GM23338 (cell line): ENCODE measurements around the gene FAM83C. TPM values are rescaled to one million over a fixed set of nuclear protein-coding genes. Genes with fewer than 3 reads are reported as not detected.
"Not testable (repeated sequence)": the region's sequence is repeated elsewhere in the genome, so short reads cannot be mapped to it uniquely, and the experiment has no call there.

ENCODE experiments used
- ATAC-seq: fragments of 200-7000 bp; cut with Tn5 transposase; 3 replicates; pipeline ENCODE4 v1.9.1; 2020
- DNase-seq: peaks from one replicate; pipeline ENCODE4 v3.0.0-alpha.2; 2015; ENCODE audit warnings: low spot score
- H2AFZ ChIP-seq: fragments of 200-600 bp; sonication (generic); 2 replicates; pipeline ENCODE4 v1.8.0; 2016; ENCODE audit warnings: antibody characterized with exemption, mild to moderate bottlenecking, moderate library complexity
- H3F3A ChIP-seq: fragments of 200-600 bp; sonication (generic); replicated peaks from 2 replicates; pipeline ENCODE4 v1.8.0; 2017; ENCODE audit warnings: antibody characterized with exemption, mixed run types, low read depth
- H3K27ac ChIP-seq: fragments of 200-600 bp; sonication (generic); 2 replicates; pipeline ENCODE4 v1.6.1; 2016; ENCODE audit warnings: low read depth
- H3K27me3 ChIP-seq: fragments of 200-600 bp; sonication (generic); 2 replicates; pipeline ENCODE4 v1.8.0; 2016; ENCODE audit warnings: mild to moderate bottlenecking, mixed run types, moderate library complexity; ENCODE audit not compliant: insufficient read depth
- H3K36me3 ChIP-seq: fragments of 200-600 bp; sonication (generic); 2 replicates; pipeline ENCODE4 v1.8.0; 2016; ENCODE audit warnings: mild to moderate bottlenecking; ENCODE audit not compliant: insufficient read depth
- H3K4me1 ChIP-seq: fragments of 200-600 bp; sonication (generic); 2 replicates; pipeline ENCODE4 v1.8.0; 2016; ENCODE audit warnings: mild to moderate bottlenecking, moderate library complexity; ENCODE audit not compliant: insufficient read depth
- H3K4me2 ChIP-seq: fragments of 200-600 bp; sonication (generic); 2 replicates; pipeline ENCODE4 v1.7.1; 2017; ENCODE audit warnings: mixed run types
- H3K4me3 ChIP-seq: fragments of 200-600 bp; sonication (generic); 2 replicates; pipeline ENCODE4 v1.6.1; 2016; ENCODE audit warnings: mixed run types
- H3K79me2 ChIP-seq: fragments of 200-600 bp; sonication (generic); replicated peaks from 2 replicates; pipeline ENCODE4 v1.8.0; 2017; ENCODE audit warnings: mild to moderate bottlenecking; ENCODE audit not compliant: insufficient read depth
- H3K9me2 ChIP-seq: fragments of 200-600 bp; sonication (generic); 2 replicates; pipeline ENCODE4 v1.8.0; 2017; ENCODE audit not compliant: insufficient read depth
- H4K20me1 ChIP-seq: fragments of 200-600 bp; sonication (generic); replicated peaks from 2 replicates; pipeline ENCODE4 v1.8.0; 2017; ENCODE audit warnings: mild to moderate bottlenecking; ENCODE audit not compliant: insufficient read depth
- H3K27ac Mint-ChIP-seq: 2 replicates; pipeline ENCODE4 v1.8.0; 2020; ENCODE audit warnings: inconsistent platforms, mild to moderate bottlenecking, moderate library complexity, mixed read lengths
- H3K27me3 Mint-ChIP-seq: 3 replicates; pipeline ENCODE4 v1.8.0; 2022; ENCODE audit warnings: low read depth, mild to moderate bottlenecking, moderate library complexity, mixed read lengths, inconsistent platforms; ENCODE audit not compliant: insufficient read depth, poor library complexity
- H3K36me3 Mint-ChIP-seq: 3 replicates; pipeline ENCODE4 v1.8.0; 2021; ENCODE audit warnings: low read depth, mild to moderate bottlenecking, inconsistent platforms, moderate library complexity, mixed read lengths
- H3K4me1 Mint-ChIP-seq: 3 replicates; pipeline ENCODE4 v1.8.0; 2020; ENCODE audit warnings: mild to moderate bottlenecking, inconsistent platforms, mixed read lengths
- H3K4me3 Mint-ChIP-seq: 3 replicates; pipeline ENCODE4 v1.8.0; 2021; ENCODE audit warnings: moderate library complexity, mild to moderate bottlenecking, inconsistent platforms, mixed read lengths
- H3K9me3 Mint-ChIP-seq: 3 replicates; pipeline ENCODE4 v1.8.0; 2020; ENCODE audit warnings: moderate library complexity, mild to moderate bottlenecking, inconsistent platforms, mixed read lengths
- CREB1 ChIP-seq: fragments of 250-450 bp; sonication (Bioruptor Pico); IDR thresholded peaks from 2 replicates; pipeline ENCODE4 v1.5.0; 2020; ENCODE audit warnings: low read depth, mild to moderate bottlenecking, moderate library complexity
- CTCF ChIP-seq, 2 experiments: fragments of 200-600 bp in 1 of 2; sonication (generic) in 1 of 2; conservative IDR thresholded peaks; 2 replicates each; pipeline versions ENCODE4 v1.5.1 to v1.6.1; 2016 to 2017; ENCODE audit warnings: antibody characterized with exemption in 2 of 2, low read depth in 2 of 2, mild to moderate bottlenecking in 2 of 2, moderate library complexity in 1 of 2
- ETS1 ChIP-seq: IDR thresholded peaks from 2 replicates; pipeline ENCODE4 v1.6.1; 2016; ENCODE audit warnings: antibody characterized with exemption
- EZH2 ChIP-seq: fragments of 200-600 bp; sonication (generic); IDR thresholded peaks from one replicate; pipeline ENCODE4 v1.8.0; 2017; ENCODE audit warnings: antibody characterized with exemption, mild to moderate bottlenecking, low read depth; ENCODE audit not compliant: unreplicated experiment
- EZH2phosphoT487 ChIP-seq: fragments of 200-600 bp; sonication (generic); IDR thresholded peaks from one replicate; pipeline ENCODE4 v1.8.1; 2018; ENCODE audit warnings: antibody characterized with exemption; ENCODE audit not compliant: unreplicated experiment
- JUNB ChIP-seq: IDR thresholded peaks from one replicate; pipeline ENCODE4 v1.6.1; 2016; ENCODE audit warnings: antibody characterized with exemption; ENCODE audit not compliant: unreplicated experiment
- NANOG ChIP-seq: IDR thresholded peaks from 2 replicates; pipeline ENCODE4 v1.6.1; 2016; ENCODE audit warnings: antibody characterized with exemption, borderline replicate concordance
- POLR2AphosphoS5 ChIP-seq: IDR thresholded peaks from 2 replicates; pipeline ENCODE4 v1.6.1; 2016; ENCODE audit warnings: antibody characterized with exemption, low read depth
- STAT1 ChIP-seq: IDR thresholded peaks from one replicate; pipeline ENCODE4 v1.6.1; 2016; ENCODE audit warnings: antibody characterized with exemption; ENCODE audit not compliant: unreplicated experiment
- ZNF331 ChIP-seq: fragments of 250-450 bp; sonication (Bioruptor Pico); IDR thresholded peaks from 2 replicates; pipeline ENCODE4 v1.5.0; 2020; ENCODE audit warnings: low read depth, mild to moderate bottlenecking, moderate library complexity
- polyA plus RNA-seq: library from polyadenylated mRNA; unstranded; fragments of >200 nt; fragmentation: Nextera tagmentation; extraction: Ambion mirVana; gene quantifications from 2 replicates; pipeline ENCODE4 v1.2.1, GENCODE V29; 2016
- total RNA-seq: library from RNA; depleted of rRNA; stranded (reverse); fragments of >200 nt; shearing (Covaris generic); gene quantifications from 2 replicates; pipeline ENCODE4 v1.2.3, GENCODE V29; 2014

Gene FAM83C
- total and polyA plus RNA-seq, 2 experiments from 2014 or later, result 0.10 TPM; not detected in 1

- H3K27ac ChIP-seq, result peak overlapping the region; percentile 100
- H3K4me3 ChIP-seq, result 0 out of 2 replicates have a peak overlapping the region, but pooled peaks have one; percentile 27
- peak overlapping the region; percentile 52; the same call in 1 of the 2 replicates for H3K4me2 ChIP-seq
- peaks cover 52% of the 10 kb centered on the region for H3K4me1 Mint-ChIP-seq
- H3K36me3 ChIP-seq, H3K9me3 Mint-ChIP-seq, H3K79me2 ChIP-seq, H3K9me2 ChIP-seq, H3K27me3 Mint-ChIP-seq, H4K20me1 ChIP-seq, H2AFZ ChIP-seq, H3K27me3 ChIP-seq, H3K36me3 Mint-ChIP-seq: not testable (repeated sequence)
- peaks cover 50% of the 10 kb centered on the region for H3K4me1 ChIP-seq
- TF ChIP-seq CREB1, result peak; percentile 46; the same call in 1 of the 2 replicates
- H3K27ac Mint-ChIP-seq, result peak overlapping the region; percentile 85
- DNase-seq (peak; percentile 57), ATAC-seq (peak; percentile 13)
- H3K4me3 Mint-ChIP-seq, result peak overlapping the region; percentile 27; the same call in 1 of the 3 replicates
- peaks cover 23% of the 10 kb centered on the region for H3F3A ChIP-seq
These were observed 29.9 kb downstream of the FAM83C start for GRCh38 chr20:35262321-35262720.

- H3K36me3 Mint-ChIP-seq, result no peaks in the 10 kb centered on the region; the same call in 2 of the 3 replicates
These were observed 31.8 kb downstream of the FAM83C start for GRCh38 chr20:35260426-35260825.

GRCh38 chr20:35257175-35257909, 34.9 kb downstream of the FAM83C start:
- H3K9me2 ChIP-seq, result peaks cover 2% of the 10 kb centered on the region; the same call in 1 of the 2 replicates
- Mint-ChIP-seq H3K9me3 (no peaks in the 10 kb centered on the region), H3K27me3 (peaks cover 2% of the 10 kb centered on the region), H3K36me3 (no peaks in the 10 kb centered on the region), H3K27ac (no peak overlapping the region), H3K4me3 (no peak overlapping the region), H3K4me1 (peaks cover 31% of the 10 kb centered on the region)
- H4K20me1 ChIP-seq, result no peaks in the 10 kb centered on the region
- H3K4me2 ChIP-seq, result no peak overlapping the region
- peaks cover 32% of the 10 kb centered on the region for H3K4me1 ChIP-seq
- peaks cover 14% of the 10 kb centered on the region for H3F3A ChIP-seq
- no peak overlapping the region for H2AFZ ChIP-seq
- no peaks in the 10 kb centered on the region for H3K79me2 ChIP-seq
- H3K27me3 ChIP-seq, result no peaks in the 10 kb centered on the region
- no peak overlapping the region for H3K4me3 ChIP-seq
- no peak overlapping the region for H3K27ac ChIP-seq
- DNase-seq (no peak), ATAC-seq (no peak)
- H3K36me3 ChIP-seq, result no peaks in the 10 kb centered on the region
- TF ChIP-seq ETS1 (no peak), ZNF331 (no peak), NANOG (no peak), CTCF (conservative IDR thresholded peaks at IDR 0.05; ENCODE audit: low read depth in 2 of 2) (no peak), STAT1 (no peak), POLR2AphosphoS5 (no peak), EZH2 (no peak), JUNB (no peak)

More at GRCh38 chr20:35260426-35260825, 31.8 kb downstream of the FAM83C start:
- no peaks in the 10 kb centered on the region for H3K9me3 Mint-ChIP-seq
- peaks cover 23% of the 10 kb centered on the region for H3F3A ChIP-seq
- no peak for TF ChIP-seq EZH2phosphoT487
- no peaks in the 10 kb centered on the region for H3K36me3 ChIP-seq
- no peak overlapping the region for H3K4me3 ChIP-seq
- no peak overlapping the region for H3K4me2 ChIP-seq
- peak overlapping the region; percentile 100 for H3K27ac ChIP-seq
- H4K20me1 ChIP-seq, result no peaks in the 10 kb centered on the region
- no peaks in the 10 kb centered on the region for H3K79me2 ChIP-seq
- H3K4me1 ChIP-seq, result peaks cover 50% of the 10 kb centered on the region
- peak; percentile 2; the same call in 2 of the 3 replicates for ATAC-seq
- H3K27ac Mint-ChIP-seq, result peak overlapping the region; percentile 83; the same call in 1 of the 2 replicates
- H3K9me2 ChIP-seq, result peaks cover 2% of the 10 kb centered on the region; the same call in 1 of the 2 replicates
- no peak overlapping the region for H2AFZ ChIP-seq
- no peak for DNase-seq
- H3K27me3 Mint-ChIP-seq, result peaks cover 9% of the 10 kb centered on the region
- no peaks in the 10 kb centered on the region for H3K27me3 ChIP-seq
- no peak overlapping the region for H3K4me3 Mint-ChIP-seq
- H3K4me1 Mint-ChIP-seq, result peaks cover 48% of the 10 kb centered on the region
